HG03439 (cell line): Measurements from ENCODE around the gene CACNB4.
A peak's percentile ranks its signal among the peaks of the same experiment; 100 is the strongest.
"Not testable (repeated sequence)": the region's sequence is repeated elsewhere in the genome, so short reads cannot be mapped to it uniquely, and the experiment has no call there.

Experiments
- ATAC-seq: cut with Tn5 transposase; IDR thresholded peaks from one replicate; pipeline ENCODE4 v1.9.1; 2021; ENCODE audit warnings: mild to moderate bottlenecking, moderate library complexity; ENCODE audit not compliant: unreplicated experiment

CACNB4 gene

DNA sequence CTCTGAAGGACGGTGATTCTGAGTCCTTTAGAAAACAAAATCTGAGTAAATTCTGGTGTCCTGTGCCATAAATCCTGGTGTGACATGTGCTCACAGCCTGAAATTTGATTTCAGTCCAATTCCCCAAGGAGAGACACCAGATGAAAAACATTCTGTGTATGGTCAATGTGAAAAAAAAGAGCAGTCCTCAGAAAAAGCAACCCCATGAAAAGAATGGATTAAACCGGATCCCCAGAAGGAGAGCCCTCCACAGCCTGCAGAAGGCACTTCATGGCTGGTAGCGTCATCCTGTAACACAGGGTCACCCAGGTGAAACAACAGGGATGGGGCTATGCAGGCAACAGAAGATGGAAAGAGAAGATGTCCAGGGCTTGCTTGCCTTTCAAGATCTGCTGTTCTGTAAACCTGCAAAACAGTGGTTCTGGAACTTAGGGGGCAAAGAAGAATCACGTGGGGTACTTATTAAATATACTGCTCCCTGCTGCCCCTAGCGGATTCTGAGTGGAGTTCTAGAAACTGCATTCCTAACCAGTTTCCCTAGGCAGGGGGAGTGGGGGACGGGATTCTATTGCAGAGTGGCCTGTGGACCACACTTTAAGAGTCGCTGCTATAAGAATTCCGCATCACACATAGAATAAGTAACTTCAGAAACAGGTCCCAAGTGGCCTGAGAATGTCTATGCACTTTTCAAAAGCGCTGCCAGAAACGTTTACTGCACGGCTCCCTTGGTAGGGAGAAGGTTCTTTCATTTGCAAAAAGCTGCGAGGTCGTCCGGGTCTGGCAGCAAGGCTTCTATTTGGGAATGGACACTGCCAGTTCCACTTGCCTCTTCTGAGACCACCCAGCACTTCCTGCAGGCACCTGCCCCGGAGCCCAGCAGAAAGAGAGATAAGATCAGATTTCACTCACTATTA lies 151.7 kb downstream of the CACNB4 start:
- ATAC-seq = peak; percentile 73

DNA sequence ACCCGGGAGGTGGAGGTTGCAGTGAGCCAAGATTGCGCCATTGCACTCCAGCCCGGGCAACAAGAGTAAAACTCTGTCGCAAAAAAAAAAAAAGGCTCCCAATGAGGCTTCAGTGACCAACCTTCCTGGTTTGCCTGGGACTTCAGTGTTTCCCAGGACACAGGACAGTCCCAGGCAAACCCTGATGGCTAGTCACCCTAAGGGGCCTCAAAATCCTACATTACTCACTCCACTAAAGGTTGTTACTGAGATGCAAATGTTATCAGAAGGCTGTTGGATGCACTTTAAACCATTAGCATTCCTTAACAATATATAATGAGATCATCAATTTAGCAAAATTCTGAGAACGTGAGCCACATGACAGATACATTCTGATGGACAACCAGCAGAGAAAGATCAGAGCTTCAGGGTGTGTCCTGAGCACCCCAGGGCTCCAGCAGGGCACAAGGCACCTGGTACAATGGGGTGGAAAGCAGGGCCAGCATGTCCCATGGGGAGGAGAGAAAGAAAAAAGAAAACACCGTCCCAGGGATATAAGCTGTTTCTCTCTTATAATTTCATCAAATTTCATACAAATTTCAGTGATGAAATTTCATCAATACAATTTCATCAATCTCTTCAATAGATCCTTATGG lies 152.5 kb downstream of the CACNB4 start:
- ATAC-seq = no peak

DNA sequence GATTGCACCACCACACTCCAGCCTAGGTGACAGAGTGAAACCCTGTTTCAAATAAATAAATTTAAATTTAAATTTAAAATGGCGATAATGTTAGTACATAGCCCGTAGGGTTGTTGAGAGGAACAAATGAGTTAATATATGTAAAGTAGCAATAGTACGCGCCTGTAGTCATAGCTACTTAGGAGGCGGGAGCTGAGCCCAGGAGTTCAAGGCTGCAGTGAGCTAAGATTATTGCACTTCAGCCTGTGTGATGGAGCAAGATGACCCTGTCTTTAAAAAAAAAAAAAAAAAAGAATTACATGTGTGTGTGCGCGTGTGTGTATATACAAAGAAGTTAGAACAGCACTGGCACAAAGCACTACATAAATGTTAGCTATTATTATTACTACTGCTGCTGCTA lies 153.2 kb downstream of the CACNB4 start:
- no peak for ATAC-seq

DNA sequence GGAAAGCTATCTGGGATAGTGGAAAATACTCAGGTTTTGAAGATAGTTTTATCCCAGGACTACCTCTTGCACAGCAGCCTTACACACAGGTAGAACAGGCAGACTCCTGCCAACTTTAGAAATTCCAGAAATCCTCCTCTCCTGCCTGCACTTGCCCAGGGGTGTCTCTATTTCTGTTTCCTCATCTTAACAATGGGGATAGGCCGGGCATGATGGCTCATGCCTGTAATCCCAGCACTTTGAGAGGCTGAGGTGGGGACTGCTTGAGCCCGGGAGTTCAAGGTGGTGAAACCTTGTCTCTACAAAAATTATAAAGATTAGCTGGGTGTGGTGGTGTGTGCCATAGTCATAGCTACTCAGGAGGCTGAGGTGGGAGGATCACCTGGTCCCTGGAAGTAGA lies 153.7 kb downstream of the CACNB4 start:
- ATAC-seq = no peak

DNA sequence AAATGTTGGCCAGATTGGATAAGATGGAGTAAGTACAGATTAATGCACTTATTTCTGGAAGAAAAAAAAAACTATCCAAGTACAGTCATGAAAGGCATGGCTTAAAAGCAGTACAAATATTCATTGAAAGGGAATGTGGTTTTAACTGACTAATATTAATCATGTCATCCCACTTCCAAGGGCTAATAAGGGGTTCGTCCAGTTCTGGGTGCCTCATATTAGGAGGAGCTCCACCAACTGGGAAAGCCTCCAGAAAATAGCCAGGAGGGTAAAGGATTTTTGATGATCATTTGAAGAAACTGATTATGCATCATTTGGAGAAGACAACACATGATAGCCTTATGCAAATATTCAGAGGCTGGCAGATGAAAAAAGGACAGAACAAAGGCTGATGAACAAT lies 155.4 kb downstream of the CACNB4 start:
- ATAC-seq = no peak

DNA sequence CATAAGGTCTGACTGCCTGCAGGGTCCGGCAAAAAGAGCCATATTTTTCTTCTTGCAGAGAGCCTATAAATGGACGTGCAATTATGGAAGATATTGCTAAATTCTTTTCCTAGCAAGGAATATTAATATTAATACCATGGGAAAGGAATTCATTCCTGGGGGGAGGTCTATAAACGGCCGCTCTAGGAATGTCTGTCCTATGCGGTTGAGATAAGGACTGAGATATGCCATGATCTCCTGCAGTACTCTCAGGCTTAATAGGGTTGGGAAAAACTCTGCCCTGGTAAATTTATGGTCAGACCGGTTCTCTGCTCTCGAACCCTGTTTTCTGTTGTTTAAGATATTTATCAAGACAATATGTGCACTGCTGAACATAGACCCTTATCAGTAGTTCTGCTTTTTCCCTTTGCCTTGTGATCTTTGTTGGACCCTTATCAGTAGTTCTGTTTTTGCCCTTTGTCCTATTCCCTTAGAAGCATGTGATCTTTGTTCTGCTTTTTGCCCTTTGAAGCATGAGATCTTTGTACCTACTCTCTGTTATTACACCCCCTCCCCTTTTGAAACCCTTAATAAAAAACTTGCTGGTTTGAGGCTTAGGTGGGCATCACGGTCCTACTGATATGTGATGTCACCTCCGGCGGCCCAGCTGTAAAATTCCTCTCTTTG lies 156.2 kb downstream of the CACNB4 start:
- not testable (repeated sequence) for ATAC-seq

DNA sequence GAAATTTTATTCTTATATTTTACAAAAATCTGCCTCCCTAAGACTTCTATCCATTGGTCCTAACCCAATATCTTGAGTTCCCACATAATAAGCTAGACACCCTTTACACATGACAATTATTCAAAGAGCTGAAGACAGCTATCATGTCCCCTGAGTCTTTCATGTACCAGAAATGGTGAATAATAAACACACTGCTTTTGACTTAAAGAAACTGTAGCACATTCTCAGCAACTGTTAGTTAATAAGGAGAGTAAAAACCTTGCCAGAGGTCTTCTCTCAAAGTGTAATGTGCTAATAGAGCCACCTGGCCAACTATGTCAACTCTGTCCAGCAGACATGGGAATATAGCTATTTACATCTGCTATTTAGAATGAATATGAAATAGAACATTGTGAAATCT lies 160.9 kb downstream of the CACNB4 start:
- no peak for ATAC-seq

DNA sequence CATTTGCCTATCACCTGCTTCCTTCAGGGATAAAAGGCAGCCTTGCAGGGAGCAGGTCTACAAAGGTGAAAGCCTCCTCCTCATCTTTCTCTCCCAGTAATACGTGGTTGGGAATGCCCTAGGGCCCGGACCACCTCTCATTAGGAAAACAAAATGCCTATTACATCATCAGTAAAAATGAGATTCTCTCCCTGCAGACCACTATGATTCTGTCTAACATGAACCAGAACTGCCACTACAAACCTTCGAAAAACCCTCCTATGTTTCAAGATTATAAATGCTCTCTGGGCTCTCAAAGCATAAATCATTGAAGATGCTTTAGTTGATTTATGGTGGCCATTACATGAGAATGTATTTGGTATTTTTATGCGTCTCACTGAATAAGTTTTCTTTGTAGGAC lies 162.2 kb downstream of the CACNB4 start:
- ATAC-seq = no peak

DNA sequence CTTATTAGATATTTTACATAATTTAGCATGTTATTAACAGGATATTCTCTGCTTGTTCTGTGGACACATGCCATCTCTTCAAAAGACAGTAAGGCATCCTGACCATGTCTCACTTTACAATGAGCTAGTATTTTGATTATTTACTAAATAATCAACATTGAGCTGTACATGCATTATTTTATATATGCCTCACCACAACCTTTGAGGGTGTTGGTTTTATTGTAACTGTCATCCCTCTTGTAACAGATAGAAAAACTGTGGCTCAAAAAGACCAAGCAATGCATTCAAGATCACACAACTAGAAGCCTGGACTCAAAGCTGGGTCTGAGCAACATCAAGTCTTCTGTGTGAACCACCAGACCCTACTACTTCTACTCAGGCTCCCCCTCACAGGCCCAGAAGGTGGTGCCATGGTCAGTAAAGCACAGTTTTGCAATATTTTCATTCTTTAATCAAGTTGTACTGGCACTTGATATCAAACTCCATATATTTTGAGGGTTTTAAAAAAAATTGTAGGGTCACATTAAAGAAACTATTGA lies 165.5 kb downstream of the CACNB4 start:
- no peak for ATAC-seq

DNA sequence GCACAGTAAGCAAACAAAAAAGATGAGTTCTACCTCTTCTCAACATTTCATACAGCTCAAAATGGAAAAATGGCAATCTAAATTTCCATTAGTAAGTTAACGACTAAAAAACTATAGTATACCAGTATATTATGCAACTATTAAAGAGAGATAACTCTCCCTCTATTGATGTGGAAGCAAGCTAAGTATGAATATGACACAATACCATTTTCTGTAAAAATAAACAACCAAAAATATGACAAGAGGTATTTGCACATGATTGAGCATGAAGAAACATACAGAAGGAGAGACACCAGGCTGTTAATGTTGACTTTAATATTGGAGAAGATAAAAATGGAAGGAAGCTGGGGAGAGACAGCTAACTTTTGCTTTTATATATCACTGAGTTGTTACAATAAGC lies 167.1 kb downstream of the CACNB4 start:
- no peak for ATAC-seq

DNA sequence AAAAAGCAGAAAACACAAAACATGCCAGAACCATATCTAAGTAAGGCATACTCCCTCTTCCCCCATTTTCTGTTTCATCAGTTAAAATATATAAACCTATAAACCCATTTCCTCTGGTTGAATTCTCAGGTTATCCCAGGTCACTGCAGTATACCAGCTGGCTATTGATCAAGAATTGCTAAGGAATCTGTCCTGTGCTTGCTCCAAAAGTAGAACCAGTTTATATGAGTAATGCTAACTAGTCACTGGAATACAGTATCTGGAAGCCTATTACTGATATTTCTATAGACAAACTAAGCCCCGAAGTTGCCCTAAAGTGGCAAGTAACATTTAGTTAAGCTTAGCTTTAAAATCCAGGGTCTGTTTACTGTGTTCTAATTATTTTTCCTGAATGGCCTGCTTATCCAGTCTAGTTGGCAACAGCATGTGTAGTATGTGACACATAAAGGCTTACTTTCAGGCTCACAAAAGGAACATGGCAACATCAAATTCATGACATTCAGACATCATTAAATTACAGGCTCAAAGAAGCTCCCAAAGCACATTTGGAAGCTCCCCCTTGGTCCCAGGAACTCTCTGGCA lies 167.7 kb downstream of the CACNB4 start:
- ATAC-seq = no peak

DNA sequence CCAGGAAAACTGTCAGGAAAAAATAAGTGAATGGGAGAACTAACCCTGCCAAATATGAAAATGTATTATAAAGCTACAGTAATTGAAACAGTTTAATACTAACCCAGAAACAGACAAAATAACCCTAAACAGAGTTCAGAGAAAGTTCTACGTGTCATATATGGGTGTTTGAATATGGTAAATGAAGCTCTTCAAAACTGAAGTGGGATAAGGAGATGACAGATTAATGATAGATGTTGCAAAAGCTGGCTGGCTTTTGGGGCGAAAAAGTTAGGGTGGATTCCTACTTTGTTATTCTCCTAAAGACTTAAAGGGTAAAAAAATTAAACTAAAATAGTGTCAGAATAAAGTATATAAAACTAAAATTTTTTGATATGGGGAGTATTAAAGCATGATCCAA lies 168.8 kb downstream of the CACNB4 start:
- ATAC-seq = no peak

DNA sequence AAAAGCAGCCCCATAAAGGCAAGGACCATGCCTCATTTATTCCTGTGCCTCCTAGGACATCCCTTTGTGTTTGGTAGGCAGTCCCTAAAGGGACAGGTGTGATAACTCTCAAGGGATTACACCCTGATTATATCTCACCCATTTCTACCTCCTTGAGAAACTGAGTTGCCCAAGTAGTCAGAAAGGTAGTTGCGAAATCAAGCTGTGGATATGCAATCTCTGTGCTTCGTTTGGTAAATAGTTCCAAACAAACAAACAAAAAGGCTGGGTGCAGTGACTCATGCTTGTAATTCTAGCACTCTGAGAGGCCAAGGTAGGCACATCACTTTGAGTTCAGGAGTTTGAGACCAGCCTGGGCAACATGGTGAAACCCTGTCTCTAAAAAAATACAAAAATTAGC lies 170.5 kb downstream of the CACNB4 start:
- ATAC-seq = no peak

DNA sequence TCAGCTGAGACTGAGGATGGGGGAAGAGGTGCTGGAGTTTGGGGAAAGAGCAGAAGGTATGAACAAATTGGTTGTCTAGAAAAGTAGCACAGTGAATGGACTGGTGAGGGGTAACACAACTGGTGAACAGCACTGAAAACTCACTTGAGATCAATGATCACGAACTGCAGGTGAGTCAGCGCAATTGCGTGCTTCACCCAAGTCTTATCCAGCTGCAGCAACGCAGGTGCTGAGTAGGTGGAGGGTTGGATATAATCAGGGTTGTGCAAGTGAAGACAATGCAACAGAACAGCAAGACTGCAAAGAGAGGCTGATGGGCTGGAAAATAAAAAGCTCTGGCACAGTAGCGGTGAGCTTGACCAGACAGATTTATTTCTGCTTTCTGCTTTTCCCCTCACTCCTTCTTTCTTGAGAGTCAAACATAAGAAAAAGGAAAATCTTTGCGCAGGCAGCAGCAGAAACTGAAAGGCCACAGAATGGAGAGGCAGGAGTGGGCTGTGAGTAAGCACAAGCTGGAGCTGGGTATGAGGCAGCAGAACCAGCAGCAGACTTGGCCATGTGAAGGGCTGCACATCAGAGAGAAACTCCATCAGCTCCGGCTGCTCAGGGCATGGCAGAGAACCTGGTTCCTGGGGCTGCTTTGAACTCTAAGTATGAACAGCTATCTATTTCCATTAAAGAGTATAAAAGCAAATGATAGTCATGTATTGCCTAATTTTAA lies 171.2 kb downstream of the CACNB4 start:
- no peak for ATAC-seq

DNA sequence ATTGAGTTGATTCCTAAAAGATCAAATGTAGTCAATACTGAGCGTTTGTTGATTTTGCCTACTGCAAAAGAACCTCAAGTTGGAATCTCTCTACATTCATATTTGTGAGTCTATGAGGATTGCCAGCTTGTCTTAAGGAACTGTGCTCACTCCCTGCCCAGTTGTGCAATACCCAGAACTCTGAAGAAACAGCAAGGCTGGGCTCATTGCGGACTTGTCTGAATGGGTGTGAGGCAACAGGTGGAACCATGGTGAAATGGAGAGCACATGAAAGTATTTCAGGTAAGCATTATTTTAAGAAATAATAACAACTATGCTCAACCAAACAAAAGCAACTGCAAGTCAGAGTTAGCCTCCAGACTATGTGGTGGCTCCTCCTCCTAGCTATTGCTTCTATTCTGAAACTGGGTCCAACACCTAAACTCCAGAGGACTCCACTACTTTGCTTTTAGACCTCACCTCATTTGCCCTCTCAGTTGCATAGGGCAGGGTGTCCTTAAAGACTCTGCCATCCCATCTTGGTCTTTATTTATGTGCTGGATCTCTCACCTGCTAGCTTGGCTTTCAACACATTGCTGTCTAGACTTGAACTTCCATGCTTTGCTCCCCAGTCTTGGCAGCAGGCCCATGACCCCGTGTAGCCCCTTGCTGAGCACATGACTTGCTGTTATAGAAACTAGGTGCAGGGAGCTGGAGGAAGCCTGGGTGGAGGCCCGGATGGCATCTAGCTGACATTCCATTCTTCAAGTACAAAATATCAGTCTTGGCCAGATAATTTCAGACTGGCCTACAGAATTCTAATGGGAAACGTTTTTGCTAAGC lies 175.8 kb downstream of the CACNB4 start:
- ATAC-seq = no peak

DNA sequence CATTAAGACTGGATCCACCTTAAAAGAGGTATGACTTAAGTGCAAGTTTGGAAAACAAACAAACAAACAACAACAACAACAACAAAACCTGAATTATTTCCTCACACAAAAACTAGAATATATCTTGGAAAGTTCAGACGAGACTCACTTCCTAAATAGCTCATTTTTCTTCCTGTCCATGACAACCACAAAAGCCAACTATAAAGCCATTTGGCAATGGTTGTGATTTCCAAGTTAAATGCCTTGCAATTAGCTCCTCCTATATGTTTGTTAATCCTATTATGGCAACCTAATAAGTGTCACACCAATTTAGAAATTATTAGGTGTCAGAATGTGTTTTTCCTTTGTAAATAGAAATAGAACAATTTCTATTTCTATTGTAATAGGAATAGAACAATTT lies 179.1 kb downstream of the CACNB4 start:
- ATAC-seq = no peak

DNA sequence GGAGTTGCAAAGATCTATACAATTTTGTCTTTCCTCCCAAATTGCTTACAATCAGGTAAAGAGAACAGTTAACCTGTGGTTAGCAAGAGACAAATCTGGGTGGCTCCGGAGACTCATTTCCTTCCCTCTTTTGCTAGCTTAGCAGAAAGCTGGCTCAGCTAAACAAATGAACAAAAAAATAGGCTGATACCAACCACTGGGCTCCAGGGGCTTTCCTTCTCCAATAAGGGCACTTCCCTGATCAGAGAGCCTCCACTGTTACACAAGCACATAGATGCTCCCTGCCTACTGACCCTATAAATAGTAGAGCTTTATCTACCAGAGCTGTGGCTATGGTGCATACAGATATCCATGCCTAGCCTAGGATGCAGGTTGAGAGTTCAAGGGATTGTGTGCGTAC lies 180.5 kb downstream of the CACNB4 start:
- ATAC-seq = no peak

DNA sequence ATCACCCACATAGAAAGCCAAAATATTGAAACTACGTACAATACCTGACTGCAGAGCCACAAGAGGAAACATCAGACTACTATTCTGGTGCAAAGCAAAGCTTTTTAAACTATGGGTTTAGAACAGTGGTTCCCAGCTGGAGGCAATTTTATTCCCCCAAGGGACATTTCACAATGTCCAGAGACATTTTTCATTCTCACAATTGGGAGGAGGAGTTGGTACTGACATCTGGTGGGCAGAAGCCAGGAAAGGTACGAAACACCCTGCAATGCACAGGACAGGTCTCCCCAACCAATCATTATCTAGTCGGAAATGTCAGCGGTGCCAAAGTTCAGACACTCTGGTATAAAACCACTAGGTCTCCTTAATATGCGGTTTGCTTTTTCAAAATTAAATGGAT lies 182.2 kb downstream of the CACNB4 start:
- no peak for ATAC-seq

DNA sequence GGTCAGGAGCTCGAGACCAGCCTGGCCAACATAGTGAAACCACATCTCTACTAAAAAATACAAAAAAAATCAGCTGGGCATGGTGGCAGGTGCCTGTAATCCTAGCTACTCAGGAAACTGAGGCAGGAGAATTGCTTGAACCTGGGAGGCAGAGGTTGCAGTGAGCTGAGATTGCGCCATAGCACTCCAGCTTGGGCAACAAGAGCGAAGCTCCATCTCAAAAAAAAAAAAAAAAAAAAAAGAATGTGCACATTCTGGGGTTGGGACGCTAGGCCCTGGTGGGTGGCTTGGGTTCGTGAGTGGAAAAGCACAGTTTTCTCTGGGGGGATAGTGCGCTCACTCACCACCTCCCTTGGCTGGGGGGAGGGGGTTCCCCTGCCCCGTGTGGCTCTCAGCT lies 183.2 kb downstream of the CACNB4 start:
- ATAC-seq = not testable (repeated sequence)
